GM19372 (cell line): ENCODE results near the gene VAC14.

Experiments
- ATAC-seq: cut with Tn5 transposase; IDR thresholded peaks from one replicate; pipeline ENCODE4 v1.9.1; 2021; ENCODE audit warnings: mild to moderate bottlenecking, low read depth, moderate library complexity; ENCODE audit not compliant: unreplicated experiment

VAC14 gene

GRCh38 chr16:70711211-70712031 is 89.5 kb downstream of the VAC14 start:
- ATAC-seq, result no peak

DNA sequence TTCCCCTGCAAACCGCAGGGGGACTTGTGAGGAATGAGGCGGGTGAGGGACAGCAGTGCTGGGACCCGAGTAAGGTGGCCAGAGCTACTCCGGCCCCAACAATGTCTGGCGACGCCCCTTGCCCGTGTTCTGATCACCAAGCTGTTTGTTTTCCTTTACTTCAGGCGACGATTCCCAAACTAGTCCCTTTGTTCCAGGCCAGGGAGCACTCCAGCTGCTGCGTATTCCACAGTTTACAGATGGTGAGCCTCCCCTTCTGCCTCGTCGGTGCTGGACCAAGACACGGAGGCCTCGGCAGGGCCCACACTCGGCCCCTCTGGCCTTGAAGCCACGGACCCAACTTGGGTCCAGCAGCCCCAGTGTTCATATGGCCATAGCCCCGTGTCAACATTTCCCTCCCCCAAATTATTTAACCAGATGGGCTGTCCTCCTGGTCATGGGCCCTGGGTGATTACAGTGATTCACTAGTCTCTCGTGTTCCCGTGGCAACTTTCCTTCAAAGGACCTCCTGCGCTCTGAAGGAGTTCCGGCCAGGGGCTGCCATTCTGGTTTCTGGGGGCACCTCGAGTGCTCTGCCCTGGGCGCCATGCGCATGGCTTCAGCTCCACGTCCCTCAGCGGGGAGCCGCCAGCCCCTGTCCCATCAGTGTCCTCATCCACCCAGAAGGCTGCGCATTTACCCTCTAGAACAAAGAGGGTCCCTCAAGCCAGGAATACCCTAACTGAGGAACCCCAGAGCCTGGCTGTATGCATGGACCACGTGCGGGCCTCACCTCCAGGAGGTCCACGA is 90.3 kb downstream of the VAC14 start:
- ATAC-seq, result no peak

GRCh38 chr16:70709942-70710341 is 91.0 kb downstream of the VAC14 start:
- ATAC-seq, result no peak

DNA sequence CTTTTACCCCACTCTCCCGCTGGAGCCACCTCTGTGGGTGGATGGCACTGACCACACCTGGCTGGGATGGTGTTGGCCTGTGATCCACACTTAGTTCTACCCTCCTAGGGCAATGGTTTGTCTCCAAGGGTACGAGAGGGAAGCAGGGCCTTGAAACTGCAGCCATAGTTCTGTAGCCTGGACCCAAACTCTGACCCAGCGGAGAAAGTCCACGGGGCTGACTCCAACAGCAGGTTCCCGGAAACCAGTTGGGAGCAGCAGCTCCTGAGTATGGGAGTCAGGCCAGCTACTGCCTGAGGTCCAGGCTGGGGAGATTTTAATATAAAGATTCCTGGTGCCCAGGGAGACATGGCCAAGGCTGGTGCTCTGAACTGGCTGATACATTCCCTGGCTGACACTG is 91.5 kb downstream of the VAC14 start:
- ATAC-seq, result no peak

GRCh38 chr16:70708366-70709246 is 92.4 kb downstream of the VAC14 start:
- ATAC-seq, result no peak

- no peak for ATAC-seq
Observed at GRCh38 chr16:70706948-70707465, 94.0 kb downstream of the VAC14 start.

DNA sequence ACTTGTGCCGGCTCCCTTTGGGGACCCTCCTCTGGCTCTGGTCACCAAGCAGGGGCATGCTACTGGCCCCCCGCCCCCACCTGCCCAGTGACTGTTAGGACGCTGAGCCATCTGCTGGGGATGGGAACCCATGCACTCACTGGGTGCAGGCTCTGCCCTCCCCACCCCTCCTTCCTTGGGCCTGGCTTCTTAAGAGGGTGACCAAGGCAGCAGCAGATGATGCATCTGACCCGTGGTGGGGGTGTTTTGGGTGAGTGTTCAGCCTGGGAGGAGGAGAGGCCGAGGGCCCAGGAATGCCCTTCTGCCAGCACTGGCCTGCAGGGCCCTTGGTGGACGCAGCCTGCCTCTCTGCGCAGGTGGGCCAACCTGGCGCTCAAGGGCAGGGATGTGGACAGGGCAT is 95.9 kb downstream of the VAC14 start:
- no peak for ATAC-seq

- no peak for ATAC-seq
Observed at GRCh38 chr16:70704586-70704985, 96.4 kb downstream of the VAC14 start.

GRCh38 chr16:70703835-70704381 is 97.0 kb downstream of the VAC14 start:
- no peak for ATAC-seq

DNA sequence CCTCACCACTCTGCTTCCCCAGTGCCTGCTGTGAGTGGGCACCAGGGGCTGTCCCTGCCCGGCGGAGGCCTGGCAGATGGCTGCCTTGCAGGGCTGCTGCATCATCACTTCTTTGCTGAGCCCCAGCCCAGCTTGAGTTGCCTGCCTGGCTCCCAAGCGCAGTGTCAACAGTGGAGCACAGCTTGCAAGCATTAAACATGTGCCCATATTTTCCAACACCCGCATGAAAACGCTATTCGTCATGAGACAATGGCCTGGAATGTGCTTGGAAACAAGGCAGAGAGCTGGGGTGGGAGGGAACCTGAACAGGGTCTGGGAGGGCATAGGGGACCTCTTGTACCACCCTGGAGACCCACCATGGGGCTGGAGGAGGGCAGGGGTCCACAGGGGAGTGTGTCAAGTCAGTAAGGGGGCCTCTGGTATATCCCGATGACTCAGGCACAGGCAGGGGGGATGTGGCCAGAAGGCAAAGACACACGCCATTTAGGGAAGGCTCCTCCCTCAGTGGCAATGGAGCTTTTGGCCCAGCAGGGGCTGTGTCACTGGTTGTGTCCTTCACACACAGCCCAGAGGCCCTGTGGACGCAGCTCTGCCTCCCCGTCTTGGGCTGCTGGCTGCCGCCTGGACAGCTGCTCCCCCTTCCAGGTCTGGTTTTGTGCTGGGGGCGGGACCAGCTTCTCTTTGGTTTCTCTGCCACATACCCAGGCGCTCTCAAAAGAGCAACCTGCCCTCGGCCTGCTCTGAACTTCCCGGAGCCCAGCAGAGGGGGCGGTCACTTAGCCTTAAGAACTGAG is 97.7 kb downstream of the VAC14 start:
- ATAC-seq, result no peak

GRCh38 chr16:70702624-70703023 is 98.3 kb downstream of the VAC14 start:
- no peak for ATAC-seq

GRCh38 chr16:70701998-70702397 is 99.0 kb downstream of the VAC14 start:
- ATAC-seq, result no peak

DNA sequence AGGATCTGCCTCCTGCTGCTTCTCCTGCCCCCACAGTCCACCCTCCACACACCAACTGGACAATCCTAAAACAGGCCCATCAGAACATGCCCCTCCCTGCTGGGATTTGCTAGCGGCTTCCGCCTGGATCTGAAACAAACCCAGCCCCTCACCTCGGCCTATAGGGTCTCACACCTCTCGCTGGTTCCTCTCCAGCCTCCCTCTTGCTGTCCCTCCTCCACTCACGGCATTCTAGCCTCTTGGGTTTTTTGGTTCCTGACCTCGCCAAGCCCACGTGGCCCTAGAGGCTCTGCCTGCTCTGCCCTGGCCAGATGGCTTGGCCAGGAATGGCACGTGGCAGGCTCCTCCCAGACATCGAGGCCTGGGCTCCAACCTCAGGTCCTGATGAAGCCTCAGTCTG is 99.4 kb downstream of the VAC14 start:
- ATAC-seq, result no peak

GRCh38 chr16:70701036-70701435 is 99.9 kb downstream of the VAC14 start:
- no peak for ATAC-seq

DNA sequence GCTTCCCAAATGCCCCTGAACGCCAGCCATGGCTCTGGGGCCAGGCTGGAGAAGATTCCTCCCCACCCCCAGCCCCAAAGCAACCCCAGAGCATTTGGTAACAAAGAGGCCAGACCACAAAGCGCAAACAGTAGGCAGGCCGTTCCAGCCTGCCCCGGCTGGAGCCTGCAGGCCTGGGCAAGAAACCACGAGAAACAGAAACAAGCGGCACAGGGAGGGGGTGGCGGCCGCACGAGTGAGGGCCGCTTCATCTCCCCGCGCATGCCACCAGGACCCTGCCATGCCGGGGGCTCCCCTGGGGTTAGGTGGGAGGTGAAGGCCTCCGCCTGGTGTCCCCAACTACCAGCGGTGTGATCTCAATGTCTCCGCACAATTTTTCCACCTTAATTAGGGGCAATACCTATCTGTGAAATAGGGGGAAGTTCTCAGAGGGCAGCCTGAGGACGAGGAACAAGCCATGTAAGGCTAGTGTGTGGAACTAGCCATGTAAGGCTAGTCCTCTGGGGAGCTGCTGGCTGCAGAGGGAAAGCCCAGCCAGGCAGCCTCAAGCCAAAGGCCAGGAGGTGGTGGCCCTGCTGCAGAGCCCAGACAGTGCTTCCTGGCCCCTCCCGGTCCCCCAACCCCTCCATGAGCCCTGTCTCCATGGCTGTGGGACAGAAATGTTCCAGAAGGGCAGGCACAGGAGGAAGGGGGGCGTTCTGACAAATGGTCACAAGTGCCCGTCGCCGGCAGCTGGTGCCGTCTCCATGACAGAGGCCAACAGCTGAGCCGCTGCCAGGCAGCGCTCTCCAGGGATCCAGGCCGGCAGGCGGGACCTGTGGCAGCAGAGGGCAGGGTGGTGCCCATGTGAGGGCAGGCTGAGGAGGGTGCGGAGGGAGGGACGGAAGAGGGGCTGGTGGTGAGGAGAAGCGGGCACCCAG is 100.6 kb downstream of the VAC14 start:
- ATAC-seq, result no peak

DNA sequence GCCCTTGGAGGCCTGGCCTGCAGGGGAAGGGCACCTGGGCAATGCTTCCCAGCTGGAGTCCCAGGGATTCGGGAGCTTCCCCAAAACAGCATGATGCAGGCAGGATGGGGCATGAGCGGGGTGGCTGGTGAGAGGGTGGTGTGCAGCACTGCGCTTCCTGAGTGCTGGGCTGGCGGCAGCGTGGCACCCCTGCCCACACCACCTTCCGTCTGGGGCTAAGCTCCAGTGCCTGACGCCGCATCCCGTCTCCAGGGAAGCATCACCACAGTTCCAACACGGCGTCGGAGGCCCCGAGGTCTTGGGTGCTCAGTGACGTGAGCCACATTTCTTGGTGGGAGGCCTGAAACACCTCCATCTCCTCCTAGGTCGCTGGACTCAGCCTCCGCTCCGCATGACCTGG is 101.3 kb downstream of the VAC14 start:
- ATAC-seq, result no peak

DNA sequence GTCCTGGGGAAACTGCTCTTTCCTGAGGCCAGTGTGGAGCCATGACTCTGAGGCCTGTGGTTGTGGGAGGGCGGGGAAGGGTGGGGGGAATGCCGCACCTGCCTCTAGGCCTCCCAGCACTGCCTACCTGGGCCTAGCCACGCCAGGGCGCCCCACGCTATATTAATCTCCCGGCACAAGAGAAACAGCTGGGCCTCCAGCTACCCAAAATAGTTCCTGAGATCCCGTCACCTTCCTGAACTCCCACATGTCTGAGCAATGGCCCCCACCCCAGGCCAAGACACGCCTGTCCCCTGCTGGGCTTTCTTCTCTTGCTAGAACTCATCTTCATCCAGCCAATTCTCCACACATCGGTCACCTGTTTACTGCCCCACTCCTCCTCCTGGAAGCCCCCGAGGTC is 102.1 kb downstream of the VAC14 start:
- ATAC-seq, result no peak

- no peak for ATAC-seq
Observed at GRCh38 chr16:70697594-70698170, 103.3 kb downstream of the VAC14 start.
